HUES64 (cell line): Measurements from ENCODE around the gene DPEP2. TPM values are rescaled to one million over a fixed set of nuclear protein-coding genes. Genes with fewer than 3 reads are reported as not detected.
"Not testable (repeated sequence)": the region's sequence is repeated elsewhere in the genome, so short reads cannot be mapped to it uniquely, and the experiment has no call there.

Experiments used
- H3K27ac ChIP-seq: 2 replicates; pipeline ENCODE4 v1.7.0; 2013; ENCODE audit warnings: low read depth, low read length, inconsistent platforms
- H3K27me3 ChIP-seq: 2 replicates; pipeline ENCODE4 v1.6.1; 2013; ENCODE audit warnings: mild to moderate bottlenecking, low read length; ENCODE audit not compliant: insufficient read depth
- H3K36me3 ChIP-seq: 2 replicates; pipeline ENCODE4 v1.6.1; 2013; ENCODE audit warnings: mild to moderate bottlenecking, low read length; ENCODE audit not compliant: insufficient read depth
- H3K4me1 ChIP-seq: 2 replicates; pipeline ENCODE4 v1.6.1; 2013; ENCODE audit warnings: mild to moderate bottlenecking, low read length, moderate library complexity; ENCODE audit not compliant: insufficient read depth
- H3K4me3 ChIP-seq: 2 replicates; pipeline ENCODE4 v1.5.1; 2013; ENCODE audit warnings: mild to moderate bottlenecking, low read length, moderate library complexity
- H3K9ac ChIP-seq: 2 replicates; pipeline ENCODE4 v1.6.1; 2013; ENCODE audit warnings: mild to moderate bottlenecking, low read depth, low read length
- H3K9me3 ChIP-seq: 2 replicates; pipeline ENCODE4 v1.6.1; 2013; ENCODE audit warnings: low read depth, low read length; ENCODE audit not compliant: insufficient read depth
- WGBS: fragments of 150-250, 120-280 bp; methylation state at CpG from one replicate; pipeline ENCODE4 v1.1.7; 2013; ENCODE audit warnings: missing lambda C conversion rate; 5-methylcytosine and 5-hydroxymethylcytosine counted together
- polyA plus RNA-seq, 2 experiments: library from polyadenylated mRNA; stranded (reverse); fragments of 50-300 nt; gene quantifications; one replicate each; pipeline ENCODE4 v1.2.3, GENCODE V29; 2013

DPEP2 gene
- polyA plus RNA-seq (2013, experiment 1 of 2) = not detected
- not detected for polyA plus RNA-seq (2013, experiment 2 of 2)

GRCh38 chr16:67998779-67999688, at the start of gene DPEP2:
Gene DPEP2, minus strand, starts transcription at chr16:67999484. Its CDS starts 6,272 bp downstream, at chr16:67993212.
- H3K36me3 ChIP-seq, H3K9ac ChIP-seq, H3K9me3 ChIP-seq, H3K4me1 ChIP-seq, H3K4me3 ChIP-seq, H3K27me3 ChIP-seq, H3K27ac ChIP-seq: not testable (repeated sequence)
- WGBS = 94% methylated on average over 18 of the region's 18 CpGs

DNA sequence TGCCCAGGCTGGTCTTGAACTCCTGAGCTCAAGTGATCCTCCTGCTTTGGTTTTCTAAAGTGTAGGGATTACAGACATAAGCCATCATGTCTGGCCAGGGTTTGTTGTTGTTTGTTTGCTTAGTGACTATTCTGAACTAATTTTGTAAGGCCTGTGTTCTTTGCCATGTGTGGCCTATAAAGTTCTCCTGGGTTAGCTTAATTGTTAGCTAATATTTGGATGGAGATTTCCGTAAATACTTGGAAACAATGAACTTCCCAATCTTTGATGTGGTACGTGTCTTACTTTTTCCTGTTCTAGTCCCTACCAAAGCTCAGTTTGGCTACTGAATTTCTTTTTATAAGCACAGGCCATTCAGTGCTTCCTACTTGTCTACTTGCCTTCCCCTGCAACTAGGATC, 48.7 kb upstream of the DPEP2 start:
- peaks cover 33% of the 10 kb centered on the region for H3K36me3 ChIP-seq
- H3K27ac ChIP-seq = no peak overlapping the region
- WGBS = 94% methylated on average over 2 of the region's 2 CpGs
- no peak overlapping the region for H3K9ac ChIP-seq
- no peaks in the 10 kb centered on the region for H3K9me3 ChIP-seq
- no peaks in the 10 kb centered on the region for H3K4me1 ChIP-seq
- no peak overlapping the region for H3K4me3 ChIP-seq
- H3K27me3 ChIP-seq = no peaks in the 10 kb centered on the region

GRCh38 chr16:68046106-68046505, 46.8 kb upstream of the DPEP2 start:
- Histone ChIP-seq H3K9me3 (no peaks in the 10 kb centered on the region), H3K36me3 (peaks cover 32% of the 10 kb centered on the region), H3K27ac (no peak overlapping the region), H3K4me3 (no peak overlapping the region), H3K27me3 (no peaks in the 10 kb centered on the region), H3K4me1 (no peaks in the 10 kb centered on the region), H3K9ac (no peak overlapping the region)
- 98% methylated on average over 7 of the region's 7 CpGs for WGBS

DNA sequence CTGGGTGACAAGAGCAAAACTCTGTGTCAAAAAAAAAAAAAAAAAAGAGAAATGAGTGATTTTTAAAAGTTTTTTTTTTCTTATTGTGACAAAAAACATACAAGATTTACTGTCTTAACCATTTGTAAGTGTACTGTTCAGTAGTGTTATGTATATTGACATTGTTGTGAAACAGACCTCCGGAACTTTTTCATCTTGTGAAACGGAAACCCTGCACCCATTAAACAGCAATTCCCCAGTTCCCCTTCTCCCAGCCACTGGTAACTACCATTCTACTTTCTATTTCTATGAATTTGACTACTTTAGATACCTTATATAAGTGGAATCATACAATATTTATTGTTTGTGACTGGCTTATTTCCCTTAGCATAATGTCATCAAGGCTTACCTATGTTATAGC, 42.5 kb upstream of the DPEP2 start:
- H3K9ac ChIP-seq = no peak overlapping the region
- no peak overlapping the region for H3K27ac ChIP-seq
- no peaks in the 10 kb centered on the region for H3K9me3 ChIP-seq
- no peaks in the 10 kb centered on the region for H3K4me1 ChIP-seq
- H3K4me3 ChIP-seq = no peak overlapping the region
- H3K36me3 ChIP-seq = peaks cover 31% of the 10 kb centered on the region
- 100% methylated on average over 1 of the region's 2 CpGs for WGBS
- no peaks in the 10 kb centered on the region for H3K27me3 ChIP-seq

DNA sequence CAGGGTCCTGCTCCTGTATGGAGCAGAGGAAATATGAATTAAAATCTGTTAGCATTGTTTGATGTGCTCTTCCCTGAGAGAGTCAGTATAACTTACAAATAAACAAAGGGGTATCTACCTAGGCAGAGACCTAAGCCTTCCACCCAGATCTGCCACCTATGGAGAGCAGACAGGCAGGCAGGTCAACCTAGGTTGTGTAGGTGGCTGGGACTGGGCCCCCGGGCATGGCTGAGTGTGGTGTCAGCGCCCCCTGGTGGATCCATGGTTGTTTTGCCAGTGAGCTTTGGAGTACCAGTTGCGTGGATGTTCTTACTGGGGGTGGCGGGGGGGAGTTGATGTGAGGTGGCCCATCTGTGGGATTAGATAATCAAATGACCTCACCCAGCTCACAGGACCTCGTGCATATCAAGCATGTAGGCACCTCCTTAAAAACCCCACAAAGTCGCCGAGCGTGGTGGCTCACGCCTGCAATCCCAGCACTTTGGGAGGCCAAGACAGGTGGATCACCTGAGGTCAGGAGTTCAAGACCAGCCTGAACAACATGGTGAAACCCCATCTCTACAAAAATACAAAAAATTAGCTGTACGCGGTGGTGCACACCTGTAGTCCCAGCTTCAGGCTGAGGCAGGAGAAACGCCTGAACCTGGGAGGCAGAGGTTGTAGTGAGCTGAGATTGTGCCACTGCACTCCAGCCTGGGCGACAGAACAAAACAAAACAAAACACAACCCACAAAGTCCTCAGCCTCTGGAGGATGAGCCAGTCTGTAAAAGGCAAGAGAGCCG, 41.4 kb upstream of the DPEP2 start:
- no peak overlapping the region for H3K27ac ChIP-seq
- H3K9ac ChIP-seq = no peak overlapping the region
- 73% methylated on average over 13 of the region's 14 CpGs for WGBS

DNA sequence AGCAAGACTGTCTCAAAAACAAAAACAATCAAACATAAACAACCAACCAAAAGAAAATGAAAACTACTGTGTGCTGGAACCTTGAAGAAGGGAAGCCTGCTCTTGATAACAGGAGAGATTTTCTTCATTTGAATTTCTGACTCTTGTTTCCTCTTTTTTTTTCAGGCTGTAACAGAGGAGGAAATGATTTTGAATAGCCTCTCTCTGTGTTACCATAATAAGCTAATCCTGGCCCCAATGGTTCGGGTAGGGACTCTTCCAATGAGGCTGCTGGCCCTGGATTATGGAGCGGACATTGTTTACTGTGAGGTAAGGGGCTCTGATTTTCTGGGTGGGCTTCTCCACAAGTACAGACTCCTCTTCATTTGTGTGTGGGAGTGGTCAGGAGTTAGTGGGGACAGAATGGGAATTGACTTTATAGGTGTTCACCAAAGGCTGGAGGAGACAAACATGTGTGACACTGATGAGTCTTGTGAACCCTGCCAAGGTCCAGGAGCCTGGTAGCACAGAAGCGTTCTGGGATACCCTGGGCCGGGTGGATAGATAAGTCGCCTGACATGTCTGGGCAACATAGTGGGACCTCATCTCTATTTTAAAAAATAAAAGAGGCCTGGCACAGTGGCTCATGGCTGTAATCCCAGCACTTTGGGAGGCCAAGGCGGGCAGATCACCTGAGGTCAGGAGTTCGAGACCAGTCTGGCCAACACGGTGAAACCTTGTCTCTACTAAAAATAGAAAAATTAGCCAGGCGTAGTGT, 38.7 kb upstream of the DPEP2 start:
- 95% methylated on average over 9 of the region's 9 CpGs for WGBS
- Histone ChIP-seq H3K9ac (no peak overlapping the region), H3K4me3 (no peak overlapping the region), H3K9me3 (no peaks in the 10 kb centered on the region), H3K27ac (no peak overlapping the region), H3K36me3 (peaks cover 26% of the 10 kb centered on the region), H3K4me1 (no peaks in the 10 kb centered on the region), H3K27me3 (no peaks in the 10 kb centered on the region)

More for the DNA sequence above, 41.4 kb upstream of the DPEP2 start:
- Histone ChIP-seq H3K4me3 (no peak overlapping the region), H3K4me1 (no peaks in the 10 kb centered on the region), H3K9me3 (no peaks in the 10 kb centered on the region), H3K36me3 (peaks cover 31% of the 10 kb centered on the region), H3K27me3 (no peaks in the 10 kb centered on the region)

DNA sequence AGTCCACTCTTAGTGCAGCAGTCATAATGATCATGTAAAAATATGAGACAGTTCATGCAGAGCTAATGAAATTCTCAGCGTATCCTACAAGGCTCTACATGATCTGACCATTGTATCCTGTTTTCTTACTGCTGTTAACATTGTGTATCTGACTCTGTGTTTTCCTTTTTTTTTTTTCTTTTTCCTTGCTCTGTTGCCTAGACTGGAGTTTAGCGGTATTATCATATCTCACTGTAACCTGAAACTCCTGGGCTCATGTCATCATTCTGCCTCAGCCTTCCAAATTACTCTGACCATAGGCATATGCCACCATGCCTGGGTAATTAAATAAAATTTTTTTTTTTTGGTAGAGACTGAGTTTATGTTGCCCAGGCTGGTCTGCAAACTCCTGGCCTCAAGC, 35.9 kb upstream of the DPEP2 start:
- WGBS = 96% methylated on average over 2 of the region's 2 CpGs

GRCh38 chr16:68033101-68033500, 33.8 kb upstream of the DPEP2 start:
- WGBS = 93% methylated on average over 2 of the region's 2 CpGs
- Histone ChIP-seq H3K27ac (no peak overlapping the region), H3K9ac (no peak overlapping the region), H3K27me3 (no peaks in the 10 kb centered on the region), H3K36me3 (peaks cover 18% of the 10 kb centered on the region), H3K9me3 (no peaks in the 10 kb centered on the region), H3K4me1 (no peaks in the 10 kb centered on the region), H3K4me3 (no peak overlapping the region)

More for the DNA sequence above, 35.9 kb upstream of the DPEP2 start:
- Histone ChIP-seq H3K9ac (no peak overlapping the region), H3K4me3 (no peak overlapping the region), H3K9me3 (no peaks in the 10 kb centered on the region), H3K36me3 (peaks cover 19% of the 10 kb centered on the region; the same call in 1 of the 2 replicates), H3K4me1 (no peaks in the 10 kb centered on the region), H3K27me3 (no peaks in the 10 kb centered on the region), H3K27ac (no peak overlapping the region)

DNA sequence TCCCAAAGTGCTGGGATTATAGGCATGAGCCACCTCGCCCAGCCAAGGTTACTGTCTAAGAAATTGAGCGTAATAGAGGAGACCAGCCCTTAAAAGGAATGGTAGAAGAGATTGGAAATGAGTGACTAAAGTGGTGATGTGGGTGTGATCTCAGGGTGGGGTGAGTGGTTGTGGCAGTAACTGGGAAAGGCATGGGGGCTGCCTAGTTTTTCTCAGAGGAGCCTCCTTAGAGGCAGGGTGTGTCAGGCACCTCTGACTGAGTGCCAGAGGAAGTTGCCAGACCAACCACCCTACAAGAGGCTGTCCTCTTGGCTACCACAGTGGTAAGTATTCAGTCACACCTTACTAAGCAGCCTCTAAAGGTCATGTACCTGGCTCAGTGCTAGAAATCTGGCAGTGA, 32.7 kb upstream of the DPEP2 start:
- Histone ChIP-seq H3K36me3 (peaks cover 18% of the 10 kb centered on the region), H3K4me3 (no peak overlapping the region), H3K27me3 (no peaks in the 10 kb centered on the region), H3K9ac (no peak overlapping the region), H3K27ac (no peak overlapping the region), H3K4me1 (no peaks in the 10 kb centered on the region), H3K9me3 (no peaks in the 10 kb centered on the region)
- 97% methylated on average over 2 of the region's 2 CpGs for WGBS

- not testable (repeated sequence) for H3K9me3 ChIP-seq, H3K4me3 ChIP-seq, H3K27me3 ChIP-seq, H3K4me1 ChIP-seq, H3K9ac ChIP-seq, H3K27ac ChIP-seq
- H3K36me3 ChIP-seq = peaks cover 32% of the 10 kb centered on the region
- 94% methylated on average over 6 of the region's 6 CpGs for WGBS
Observed at GRCh38 chr16:68030108-68030507, 30.8 kb upstream of the DPEP2 start.

GRCh38 chr16:68028996-68029395, 29.7 kb upstream of the DPEP2 start:
- Histone ChIP-seq H3K27ac (no peak overlapping the region), H3K9me3 (no peaks in the 10 kb centered on the region), H3K9ac (no peak overlapping the region), H3K27me3 (no peaks in the 10 kb centered on the region), H3K4me1 (no peaks in the 10 kb centered on the region), H3K4me3 (no peak overlapping the region), H3K36me3 (peaks cover 32% of the 10 kb centered on the region)
- 96% methylated on average over 3 of the region's 3 CpGs for WGBS
